Activated CD8-positive, alpha-beta memory T cell treated with anti-CD3 and anti-CD28 coated beads, Interleukin-2, amount 50 U/mL, for 48 hours (primary cell): ENCODE results near the gene CISH.

Experiments used
- DNase-seq: peaks from one replicate; pipeline ENCODE4 v3.0.0-alpha.2; 2020

The CISH gene, protein sequence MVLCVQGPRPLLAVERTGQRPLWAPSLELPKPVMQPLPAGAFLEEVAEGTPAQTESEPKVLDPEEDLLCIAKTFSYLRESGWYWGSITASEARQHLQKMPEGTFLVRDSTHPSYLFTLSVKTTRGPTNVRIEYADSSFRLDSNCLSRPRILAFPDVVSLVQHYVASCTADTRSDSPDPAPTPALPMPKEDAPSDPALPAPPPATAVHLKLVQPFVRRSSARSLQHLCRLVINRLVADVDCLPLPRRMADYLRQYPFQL

DNA sequence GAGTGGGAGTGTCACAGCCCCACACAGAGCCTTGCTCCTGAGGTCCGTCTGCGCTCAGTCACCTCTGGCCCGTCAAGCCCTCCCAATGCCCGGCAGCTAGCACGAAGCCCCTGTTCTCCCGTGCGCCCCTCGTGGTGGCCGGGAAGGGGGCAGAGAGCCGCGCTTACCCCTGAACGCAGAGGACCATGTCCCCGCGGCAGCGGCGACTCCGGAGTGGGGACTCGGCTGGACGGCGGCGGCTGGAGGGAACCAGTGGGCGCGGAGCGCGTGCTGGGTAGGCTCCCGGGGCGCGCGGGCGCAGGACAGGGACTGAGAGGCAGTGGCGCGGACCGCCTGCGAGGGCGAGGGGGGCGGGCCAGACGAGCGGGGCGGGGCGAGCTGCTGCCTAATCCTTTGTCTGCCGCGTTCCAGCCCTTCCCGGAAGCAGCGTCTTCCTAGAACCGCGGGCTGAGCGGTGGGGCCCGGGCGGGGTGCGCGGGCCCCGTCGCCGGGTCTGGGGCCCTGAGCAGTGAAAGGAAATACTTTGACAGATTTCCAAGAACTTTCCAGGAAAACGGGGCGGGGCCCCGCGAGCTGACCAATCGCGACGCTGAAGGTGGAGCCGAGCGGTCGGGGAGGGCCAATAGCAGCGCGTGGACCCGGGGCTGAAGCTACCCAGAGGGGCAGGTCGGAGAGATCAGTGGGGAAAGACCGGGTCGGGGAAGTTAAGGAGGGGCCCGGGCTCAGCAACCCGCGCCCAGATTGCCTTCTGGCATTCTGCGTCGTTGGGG is at the start of gene CISH:
TSS of gene CISH (minus strand) at position 311 of the 770 bp plus-strand sequence. CDS start at position 187, 124 bp downstream.
- peak; percentile 99 for DNase-seq

DNA sequence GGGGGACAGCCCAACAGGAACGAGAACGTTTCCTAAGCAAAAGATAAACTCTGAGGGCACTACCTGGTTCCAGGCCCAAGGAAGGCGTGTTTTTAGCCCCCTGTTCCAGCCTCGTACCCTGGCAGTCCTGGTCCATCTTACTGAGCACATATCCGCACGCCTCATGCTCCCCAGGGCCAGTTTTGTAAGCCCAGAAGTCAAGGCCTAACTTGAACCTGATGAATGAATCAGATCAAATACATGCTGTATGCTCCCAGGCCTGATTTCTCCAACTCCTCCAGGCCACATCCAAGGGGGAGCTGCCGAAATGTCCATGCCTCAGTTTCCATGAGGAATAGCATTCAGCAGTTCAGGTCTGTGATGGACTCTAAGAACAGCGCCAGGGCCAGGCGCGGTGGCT is 48.8 kb upstream of the CISH start:
- DNase-seq = peak; percentile 43

DNA sequence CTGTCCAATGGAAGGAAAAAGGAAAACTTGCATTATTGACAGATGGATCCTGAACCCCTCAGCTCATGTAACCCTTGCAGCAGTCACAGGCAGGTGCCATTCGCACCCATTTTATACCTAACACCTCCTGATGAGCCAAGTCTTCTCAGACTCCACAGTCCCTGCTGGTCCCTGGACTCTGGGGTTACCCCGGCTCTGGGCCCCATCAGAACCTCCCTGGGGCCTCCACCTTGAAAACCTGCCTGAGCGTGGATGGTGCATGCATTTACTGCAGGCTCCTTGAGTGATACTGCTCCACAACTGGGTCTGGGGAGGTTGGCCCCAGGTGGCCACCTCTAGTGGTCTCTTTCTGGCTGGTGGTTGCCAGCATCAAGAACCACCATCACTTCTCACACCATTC is 47.3 kb upstream of the CISH start:
- peak; percentile 46 for DNase-seq

DNA sequence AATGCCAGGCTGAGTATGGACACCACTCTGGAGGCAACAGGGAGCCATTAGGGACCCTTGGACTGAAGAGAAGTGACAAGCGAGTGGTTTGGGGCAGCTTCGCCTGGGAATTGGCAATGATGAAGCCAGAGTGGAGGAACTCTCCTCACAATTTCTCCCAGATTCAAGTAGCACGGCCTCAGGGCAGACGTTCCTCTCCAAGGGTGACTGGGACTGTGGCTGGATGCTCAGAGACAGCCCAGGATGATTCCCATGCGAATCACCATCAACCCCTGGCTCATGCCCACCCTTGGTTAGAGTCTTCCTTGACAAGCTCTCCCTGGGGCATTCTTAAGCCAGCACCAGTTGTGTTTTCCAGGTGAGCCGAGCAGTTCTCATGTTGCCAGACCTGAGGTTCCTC is 46.8 kb upstream of the CISH start:
- DNase-seq = peak; percentile 39

DNA sequence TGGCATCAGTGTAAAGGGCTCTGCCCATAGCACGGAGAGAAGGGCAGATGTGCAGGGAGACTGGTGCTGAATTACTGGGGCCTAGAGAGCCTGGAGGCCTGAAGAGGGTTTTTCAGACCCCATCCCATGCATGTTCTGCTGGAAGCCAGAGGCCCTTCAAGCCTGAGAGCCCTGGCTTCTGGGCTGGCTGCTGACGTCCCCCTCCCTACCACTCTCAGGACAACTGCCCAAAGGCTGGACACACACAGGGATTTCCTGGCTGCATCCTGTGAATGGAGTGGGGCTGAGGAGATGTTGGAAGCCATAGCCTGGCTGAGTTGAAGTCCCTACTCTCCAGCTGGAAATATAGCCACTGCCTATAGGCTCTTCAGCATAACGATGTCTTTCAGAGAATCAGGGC is 46.2 kb upstream of the CISH start:
- peak; percentile 42 for DNase-seq

DNA sequence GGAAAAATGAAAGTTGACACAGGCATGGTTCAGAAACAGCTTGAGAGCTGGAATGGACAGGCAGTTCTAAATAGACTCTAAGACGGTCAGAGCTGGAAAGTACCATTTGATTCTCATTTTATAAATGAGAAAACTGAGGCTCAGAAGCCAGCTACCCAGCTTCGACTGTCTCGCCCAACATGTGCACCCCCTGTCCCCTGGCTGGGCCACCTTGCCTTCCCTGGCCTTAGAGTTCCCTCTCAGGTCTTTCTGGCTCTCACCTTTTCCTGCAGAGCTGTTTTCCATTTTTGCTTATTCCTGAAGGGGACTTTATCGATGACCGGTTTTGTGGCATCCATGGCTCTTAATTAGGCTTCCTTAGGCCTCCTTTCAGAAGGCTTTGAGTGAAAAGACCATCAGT is 45.8 kb upstream of the CISH start:
- no peak for DNase-seq

DNA sequence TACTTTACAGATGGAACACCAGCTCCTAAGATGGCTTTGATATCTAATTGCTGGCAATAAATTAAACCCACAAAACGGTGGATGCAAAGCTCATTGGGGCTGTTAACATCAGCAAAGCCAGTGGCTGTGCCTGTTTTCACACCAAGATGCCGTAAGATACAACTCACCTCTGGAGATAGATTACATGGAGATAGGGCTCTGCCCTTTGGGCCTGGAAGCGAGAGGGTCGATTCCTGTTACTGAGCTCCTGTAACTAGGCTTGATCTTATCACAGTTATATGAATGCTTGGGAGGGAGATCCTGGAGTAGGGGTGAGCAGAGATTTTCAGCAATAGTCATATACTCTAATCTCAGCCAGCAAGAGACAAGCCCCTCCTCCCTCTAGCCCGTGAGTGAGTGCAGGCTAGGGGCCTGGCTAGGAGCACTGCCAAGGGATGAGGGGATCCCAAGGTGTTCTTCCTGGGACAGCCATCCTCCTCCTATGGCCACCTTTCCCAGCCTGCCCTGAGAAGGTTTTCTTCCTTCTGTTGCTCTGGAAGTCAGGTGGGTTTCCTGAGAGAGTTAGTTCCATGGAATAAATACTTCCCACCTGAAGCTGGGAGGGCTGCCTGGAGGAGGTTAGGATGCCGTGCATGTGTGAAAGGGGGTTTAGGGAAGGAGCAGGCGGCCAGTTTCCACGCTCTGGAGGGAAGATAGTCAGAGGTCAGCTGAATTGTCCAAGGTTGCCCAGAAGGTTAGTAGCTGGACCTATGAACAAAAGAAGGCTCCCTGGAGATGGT is 45.0 kb upstream of the CISH start:
- DNase-seq = no peak

DNA sequence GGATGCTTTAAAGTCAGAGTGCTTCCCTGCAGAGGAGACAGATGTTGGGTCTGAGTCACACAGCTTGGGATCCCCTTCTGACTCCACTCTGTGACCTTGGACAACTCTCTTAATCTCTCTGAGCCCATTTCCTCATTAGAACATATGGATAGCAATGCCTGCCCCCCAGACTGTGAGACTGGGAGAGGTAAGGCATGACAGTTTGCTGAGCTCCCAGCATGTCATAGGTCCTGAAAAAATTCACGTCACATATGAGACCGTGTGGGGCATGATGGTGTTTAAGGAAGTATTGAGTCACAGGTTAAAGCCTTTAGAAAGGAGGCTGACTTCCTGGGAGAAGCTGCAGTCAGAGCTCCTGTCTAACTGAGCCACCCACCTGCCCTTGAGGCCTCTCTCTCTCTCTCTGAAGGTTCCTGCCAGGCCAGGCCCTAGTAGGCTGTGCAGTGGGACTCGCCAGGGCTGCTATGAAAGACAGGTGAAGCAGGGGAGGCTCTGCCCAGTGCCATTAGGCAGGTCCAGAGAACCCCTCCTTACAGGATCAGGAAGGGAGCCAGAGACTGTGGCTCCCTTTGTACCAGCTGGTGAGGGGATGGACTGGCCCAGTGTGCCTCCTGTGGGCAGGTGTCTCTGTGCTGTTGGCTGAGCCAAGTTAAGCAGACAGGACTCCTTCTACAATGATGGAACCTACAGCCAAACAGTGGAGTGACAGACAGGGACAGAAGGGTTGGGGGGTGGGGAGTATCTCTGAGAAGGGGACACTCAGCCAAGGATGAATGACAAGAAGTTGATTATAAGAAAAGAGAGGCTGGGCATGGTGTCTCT is 43.6 kb upstream of the CISH start:
- DNase-seq = no peak

DNA sequence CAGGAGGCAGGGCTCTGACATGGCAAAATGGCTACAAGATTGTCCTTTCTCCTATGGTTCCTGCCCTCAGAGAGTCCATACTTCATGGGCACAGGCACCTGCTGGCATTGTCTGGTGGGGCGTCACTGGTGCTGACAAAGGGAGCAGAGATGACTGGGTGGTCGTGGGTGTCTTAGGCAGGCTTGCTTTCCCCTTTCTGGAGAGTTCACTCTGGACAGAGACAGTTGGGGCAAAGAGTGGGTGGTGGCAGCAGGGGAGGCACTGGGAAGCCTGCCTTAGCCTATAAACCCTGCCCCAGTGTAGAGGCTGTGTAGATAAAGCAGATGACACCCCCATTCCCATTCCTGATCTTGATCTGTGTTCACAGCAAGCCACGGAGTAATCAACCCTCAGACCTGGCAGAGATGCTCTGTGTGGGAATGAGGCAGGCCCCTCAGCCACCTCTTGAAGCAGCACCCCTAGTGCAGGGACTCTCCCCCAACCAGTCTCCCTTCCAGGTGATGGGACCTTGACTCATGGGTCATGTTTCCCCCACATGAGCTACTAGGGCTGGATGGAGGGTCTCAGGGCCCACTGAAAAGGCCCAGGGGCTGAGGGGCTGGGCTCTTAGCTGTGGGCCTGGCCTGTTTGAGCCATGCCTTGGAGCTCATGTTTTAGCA is 42.5 kb upstream of the CISH start:
- DNase-seq = no peak

DNA sequence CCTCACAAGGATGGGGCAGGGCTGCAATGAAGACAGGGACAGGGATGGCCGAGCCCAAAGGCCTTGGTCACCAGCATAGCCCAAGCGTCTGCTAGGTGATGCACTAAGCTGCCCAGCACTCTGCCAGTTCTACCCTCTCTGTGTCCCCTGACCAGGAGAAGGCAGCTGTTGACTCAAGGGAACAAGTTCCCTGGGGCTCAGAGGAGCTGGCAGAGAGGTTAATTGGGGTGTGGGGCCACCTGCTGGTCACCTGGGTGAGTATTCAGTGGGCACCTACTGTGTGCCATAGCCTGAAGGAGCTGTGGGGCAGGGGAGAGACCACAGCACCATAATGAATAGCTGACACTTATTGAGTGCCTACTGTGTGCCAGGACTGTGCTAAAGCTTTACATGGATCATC is 41.1 kb upstream of the CISH start:
- DNase-seq = peak; percentile 67

DNA sequence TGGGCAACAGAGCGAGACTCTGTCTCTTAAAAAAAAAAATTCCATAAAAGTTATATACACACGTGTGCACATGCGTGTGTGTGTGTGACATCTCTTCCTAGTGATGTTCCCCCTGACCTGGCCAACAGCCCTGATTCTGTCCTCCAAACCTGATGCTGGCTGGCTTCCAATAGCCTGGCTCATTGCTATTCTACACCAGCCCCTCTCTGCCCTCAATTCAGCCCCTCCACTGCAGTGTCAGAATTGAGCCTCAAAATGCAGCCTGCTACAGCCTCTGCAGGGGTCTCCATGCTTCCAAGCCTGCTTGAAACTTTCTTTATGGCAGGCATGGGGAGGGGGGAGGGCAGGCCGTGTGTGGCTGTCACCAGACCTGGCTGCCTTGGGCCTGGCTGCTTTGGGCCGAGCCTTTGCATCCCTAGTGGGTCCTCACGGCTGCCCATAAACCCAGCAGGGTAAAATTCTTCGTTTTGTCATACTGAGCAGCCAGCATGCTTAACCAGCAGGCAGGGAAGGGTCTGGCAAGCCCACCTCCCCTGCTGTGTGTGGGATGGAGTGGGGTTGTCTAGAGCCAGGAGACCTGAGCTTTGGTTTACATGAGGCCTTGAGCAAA is 40.5 kb upstream of the CISH start:
- no peak for DNase-seq

DNA sequence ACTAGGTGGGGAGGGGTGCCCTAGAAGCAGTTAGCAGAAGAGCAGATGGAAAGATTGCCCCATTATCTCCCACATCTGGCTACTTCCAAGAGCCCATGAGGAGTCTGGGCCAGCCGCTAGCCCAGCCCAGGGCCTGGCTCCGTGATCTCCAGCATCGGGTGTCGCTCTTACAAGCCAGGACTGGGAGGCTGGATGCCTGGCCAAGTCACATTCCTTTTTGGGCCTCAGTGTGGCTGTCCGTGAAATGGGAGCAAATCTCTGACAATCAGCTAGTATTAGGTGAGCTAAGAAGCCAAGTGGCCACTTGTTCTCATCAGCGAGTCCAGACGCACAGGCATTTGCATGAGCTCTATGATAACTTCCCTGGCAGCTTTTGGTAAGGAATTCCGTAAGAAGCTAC is 39.9 kb upstream of the CISH start:
- no peak for DNase-seq

DNA sequence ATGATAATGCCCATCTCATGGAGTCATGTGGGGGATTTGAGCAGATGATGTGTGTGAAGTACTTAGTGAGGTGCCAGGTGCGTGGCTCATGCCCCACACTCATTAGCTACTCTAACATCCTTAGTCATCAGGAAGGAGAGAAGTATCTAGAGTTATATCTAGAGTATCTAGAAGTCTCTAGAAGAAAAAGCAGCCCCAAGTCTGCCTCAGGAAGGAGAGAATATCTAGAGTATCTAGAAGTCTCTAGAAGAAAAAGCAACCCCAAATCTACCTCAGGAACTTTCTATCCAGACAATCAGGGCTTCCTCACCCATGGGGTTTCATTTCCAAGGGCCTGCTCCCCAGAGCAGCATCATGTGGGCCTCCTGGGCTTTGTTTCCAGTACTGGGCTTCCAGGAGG is 38.4 kb upstream of the CISH start:
- no peak for DNase-seq

DNA sequence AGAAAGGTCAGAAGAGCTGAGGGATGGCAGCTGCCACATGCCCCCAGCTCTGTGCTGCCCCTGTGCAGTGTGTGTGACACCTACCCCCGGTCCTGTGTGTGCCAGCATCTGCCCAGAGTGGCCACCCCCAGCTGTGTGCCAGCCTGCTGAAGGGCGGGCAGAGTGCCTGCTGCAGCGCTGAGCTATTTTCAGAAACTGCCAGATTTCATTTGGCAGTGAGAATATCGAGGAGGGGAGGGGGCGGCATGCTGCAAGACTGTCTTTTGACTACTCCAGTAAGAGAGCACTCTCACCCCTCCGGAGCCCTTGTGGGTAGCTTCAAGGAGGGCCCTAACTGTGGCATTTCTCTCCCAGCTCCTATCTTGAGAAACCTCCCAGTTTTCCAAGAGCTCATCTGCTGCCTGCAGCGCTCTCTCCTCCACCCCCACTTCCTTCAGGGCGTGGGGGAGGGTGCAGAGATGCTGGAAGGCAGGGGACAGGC is 37.9 kb upstream of the CISH start:
- no peak for DNase-seq

DNA sequence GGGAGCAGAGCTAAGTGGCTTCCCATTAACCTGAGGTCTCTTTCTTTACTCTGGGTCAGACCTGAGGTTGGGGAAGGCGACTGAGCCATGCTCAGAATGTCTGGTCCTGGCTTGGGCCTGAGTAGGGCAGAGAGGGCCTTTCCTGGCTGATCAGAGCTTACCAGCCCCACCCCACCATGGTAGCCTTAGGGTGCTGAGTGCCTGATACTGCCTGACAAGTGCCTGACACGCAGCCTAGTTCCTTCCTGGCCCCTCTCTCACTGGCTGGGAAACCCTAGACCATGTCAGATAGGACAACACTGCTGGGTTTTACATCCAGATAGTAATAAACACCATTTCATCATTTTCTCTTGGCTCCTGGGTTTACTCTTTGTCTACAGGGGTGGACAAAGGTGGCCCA is 37.4 kb upstream of the CISH start:
- DNase-seq = no peak

DNA sequence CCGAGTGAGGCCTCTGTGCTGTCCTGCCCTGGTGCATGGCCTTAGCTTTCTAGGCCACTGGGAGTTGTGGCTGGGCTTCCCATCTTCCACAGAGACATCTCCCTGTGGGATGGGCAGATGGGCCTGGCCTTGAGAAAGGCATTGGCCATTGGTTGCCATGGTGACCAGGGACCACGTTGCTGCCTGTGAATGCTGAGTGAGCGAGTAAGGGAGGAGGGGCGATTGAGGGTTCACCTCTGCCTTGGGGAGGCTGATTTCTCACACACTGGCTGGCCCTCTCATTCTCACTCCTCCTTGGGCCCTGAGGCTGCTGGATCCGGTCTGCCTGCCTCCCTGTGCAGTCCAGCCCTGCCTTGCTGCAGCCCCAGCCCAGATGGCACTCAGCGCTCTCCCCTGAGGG is 36.7 kb upstream of the CISH start:
- no peak for DNase-seq

DNA sequence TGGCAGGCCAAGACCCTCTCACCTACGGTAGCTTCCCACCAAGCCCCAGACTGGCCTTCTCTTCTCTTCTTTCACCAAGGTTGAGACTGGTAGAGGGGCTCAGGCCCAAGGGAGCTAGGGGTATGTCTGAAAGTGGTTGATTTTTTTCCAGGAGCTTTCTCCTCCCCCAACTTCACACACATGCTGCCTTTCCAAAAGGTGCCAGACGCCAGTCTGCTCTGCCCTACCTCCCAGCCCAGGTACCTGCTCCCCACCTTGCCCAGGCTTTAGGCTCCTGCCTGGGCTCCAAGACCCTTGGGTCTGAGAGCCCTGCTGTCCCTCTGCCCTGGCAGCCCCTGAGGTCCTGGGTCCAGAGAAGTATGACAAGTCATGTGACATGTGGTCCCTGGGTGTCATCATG is 33.8 kb upstream of the CISH start:
- no peak for DNase-seq

DNA sequence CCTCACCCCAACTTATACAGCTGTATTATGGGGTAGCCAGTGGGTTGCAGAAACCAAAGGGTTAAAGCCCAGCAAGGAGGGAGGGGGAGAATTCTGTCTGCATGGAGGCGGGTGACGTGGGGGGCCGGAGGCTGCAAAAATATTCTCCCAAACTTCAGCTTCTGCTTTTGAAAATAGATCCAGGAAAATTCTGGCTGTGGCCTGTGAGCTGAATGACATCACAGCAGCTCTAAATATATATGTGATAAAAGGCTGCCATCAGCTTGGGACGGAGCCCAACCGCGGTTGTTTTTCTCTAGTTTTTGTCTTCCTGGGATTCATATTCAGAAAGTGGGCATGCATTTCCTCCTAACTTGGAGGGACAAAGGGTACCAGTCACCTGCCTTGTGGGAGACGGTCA is 33.0 kb upstream of the CISH start:
- no peak for DNase-seq

DNA sequence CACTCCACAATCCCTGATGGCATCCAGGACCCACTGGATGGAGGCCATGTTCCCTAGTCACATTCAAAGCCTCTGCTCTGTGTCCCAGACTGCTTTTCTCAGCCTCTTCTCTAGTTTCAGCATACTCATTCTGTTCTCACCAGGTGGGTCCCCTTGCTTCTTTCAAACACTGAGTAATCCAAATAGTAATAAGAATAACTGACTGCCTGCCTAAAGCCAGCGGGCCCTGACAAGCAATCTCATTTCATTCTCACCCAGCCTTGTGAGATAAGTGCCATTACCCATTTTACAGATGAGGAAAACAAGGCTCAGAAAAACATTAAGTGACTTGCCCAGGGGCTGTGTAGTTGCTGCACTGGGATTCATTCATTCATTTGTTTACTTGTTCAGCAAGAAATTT is 30.8 kb upstream of the CISH start:
- no peak for DNase-seq

DNA sequence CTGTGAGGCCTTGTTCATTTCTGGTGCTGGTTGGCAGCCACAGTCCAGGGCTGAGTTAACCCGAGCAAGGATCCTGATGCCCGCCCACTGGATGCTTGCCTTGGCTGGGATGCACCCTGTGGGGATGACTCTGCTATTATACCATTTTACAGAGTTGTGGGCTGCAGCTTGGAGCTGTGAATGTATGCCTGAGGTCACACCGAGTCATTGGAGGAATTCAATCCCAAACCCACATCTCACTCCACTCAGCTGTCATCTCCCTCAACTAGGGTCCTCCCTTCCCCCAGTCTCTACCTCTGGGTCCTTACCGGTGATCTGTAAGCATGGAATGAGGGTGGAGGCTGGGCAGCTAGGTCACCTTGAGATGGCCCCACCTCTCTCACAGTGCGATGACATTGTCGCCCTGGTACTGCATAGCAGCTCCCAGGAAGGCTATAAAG is 27.5 kb upstream of the CISH start:
- no peak for DNase-seq

DNA sequence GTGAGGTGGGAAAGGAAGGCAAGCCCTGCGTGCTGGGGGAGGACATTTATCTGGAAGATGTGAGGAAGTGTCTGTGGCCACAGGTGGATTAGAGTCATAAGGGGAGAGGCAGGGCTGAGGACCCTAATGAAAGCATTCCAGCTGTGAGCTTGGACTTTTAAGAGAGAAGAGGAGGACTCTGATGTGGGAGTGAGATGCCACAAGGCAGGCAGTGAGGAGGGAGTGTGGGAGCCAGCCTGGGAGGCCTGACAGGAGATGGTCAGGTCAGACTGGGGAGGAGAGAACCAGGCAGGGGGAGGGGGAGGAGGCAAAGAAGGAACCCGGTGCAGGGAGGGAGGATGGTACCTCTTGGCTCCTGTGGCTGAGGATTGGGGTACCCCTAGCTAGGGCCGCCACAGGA is 26.4 kb upstream of the CISH start:
- DNase-seq = no peak

DNA sequence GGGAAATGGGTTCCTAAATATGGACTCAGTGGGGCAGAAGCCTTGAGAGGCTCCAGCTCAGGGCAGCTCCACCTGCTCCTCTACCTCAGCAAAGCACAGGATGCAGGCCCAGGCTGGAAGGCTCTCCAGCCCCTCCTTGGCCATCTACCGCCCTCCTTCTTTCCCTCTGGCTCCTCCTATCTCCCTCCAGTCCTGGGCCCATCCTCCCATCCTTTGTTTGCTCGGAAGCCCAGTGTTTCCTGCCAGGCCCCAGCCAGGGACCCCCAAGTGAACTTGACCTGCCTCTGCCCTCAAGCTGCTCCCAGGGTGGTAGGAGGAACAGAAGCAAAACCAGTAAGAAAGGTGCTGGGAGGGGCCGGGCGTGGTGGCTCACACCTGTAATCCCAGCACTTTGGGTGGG is 25.4 kb upstream of the CISH start:
- no peak for DNase-seq
